ENCODE results near the gene TARBP2.

TARBP2 gene

GRCh38 chr12:53513712-53514410 lies 12.8 kb downstream of the TARBP2 start:
- TF ChIP-seq, protein P1, sequence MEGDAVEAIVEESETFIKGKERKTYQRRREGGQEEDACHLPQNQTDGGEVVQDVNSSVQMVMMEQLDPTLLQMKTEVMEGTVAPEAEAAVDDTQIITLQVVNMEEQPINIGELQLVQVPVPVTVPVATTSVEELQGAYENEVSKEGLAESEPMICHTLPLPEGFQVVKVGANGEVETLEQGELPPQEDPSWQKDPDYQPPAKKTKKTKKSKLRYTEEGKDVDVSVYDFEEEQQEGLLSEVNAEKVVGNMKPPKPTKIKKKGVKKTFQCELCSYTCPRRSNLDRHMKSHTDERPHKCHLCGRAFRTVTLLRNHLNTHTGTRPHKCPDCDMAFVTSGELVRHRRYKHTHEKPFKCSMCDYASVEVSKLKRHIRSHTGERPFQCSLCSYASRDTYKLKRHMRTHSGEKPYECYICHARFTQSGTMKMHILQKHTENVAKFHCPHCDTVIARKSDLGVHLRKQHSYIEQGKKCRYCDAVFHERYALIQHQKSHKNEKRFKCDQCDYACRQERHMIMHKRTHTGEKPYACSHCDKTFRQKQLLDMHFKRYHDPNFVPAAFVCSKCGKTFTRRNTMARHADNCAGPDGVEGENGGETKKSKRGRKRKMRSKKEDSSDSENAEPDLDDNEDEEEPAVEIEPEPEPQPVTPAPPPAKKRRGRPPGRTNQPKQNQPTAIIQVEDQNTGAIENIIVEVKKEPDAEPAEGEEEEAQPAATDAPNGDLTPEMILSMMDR (conservative IDR thresholded peaks at IDR 0.05): no peak
- H3K27ac ChIP-seq: no peak overlapping the region

DNA sequence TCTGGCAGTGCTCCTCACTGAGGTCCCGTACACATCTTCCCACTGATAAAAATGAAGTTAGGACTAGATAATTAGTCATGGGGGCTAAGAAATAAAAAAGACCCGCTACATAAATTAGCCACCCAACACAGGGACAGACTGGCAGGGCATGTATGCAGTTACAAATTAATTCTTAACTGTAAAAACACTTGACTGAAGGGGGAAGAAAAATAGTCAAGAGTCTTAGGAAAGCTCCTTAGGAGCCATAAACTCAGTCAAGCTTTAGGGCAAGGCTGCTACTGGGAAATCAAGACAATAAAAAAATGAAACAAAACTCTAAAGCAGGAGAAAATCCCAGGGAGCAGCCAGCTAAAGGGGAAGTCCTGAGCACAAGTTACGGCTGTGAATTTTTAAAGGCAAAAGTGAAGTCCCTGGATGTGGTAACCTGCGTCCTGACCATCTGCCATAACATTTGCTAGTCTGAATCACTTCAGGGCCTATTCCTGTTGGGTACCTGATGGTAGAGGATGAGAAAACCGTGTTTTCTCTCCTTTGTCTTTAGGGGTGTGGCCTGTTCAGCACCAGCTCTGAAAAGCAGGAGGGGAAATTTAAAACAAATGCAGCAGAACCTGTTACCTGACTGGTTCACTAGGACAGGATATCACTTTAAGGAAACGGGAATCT lies 13.7 kb downstream of the TARBP2 start:
- H3K27ac ChIP-seq: no peak overlapping the region
- TF ChIP-seq, protein P1 (conservative IDR thresholded peaks at IDR 0.05): no peak

DNA sequence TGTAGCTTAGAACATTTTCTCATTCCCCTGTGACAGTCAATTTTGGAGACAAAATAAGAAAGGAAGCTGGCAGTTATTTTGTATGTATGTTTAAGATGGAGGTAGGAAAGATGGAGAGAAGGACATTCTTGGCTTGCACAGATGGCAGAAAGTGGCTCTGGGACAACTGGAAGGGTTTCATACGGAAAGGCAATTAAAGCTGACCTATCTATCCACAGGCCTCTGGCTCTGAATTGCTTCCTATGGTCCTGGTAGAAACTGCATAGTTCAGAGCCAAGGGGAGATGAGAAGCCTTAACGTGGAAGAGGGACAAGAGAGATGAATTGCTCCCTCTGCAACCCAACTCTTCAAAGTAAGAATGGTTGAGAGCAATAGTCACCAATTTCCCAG lies 14.2 kb downstream of the TARBP2 start:
- TF ChIP-seq, protein P1 (conservative IDR thresholded peaks at IDR 0.05): no peak
- H3K27ac ChIP-seq: no peak overlapping the region

DNA sequence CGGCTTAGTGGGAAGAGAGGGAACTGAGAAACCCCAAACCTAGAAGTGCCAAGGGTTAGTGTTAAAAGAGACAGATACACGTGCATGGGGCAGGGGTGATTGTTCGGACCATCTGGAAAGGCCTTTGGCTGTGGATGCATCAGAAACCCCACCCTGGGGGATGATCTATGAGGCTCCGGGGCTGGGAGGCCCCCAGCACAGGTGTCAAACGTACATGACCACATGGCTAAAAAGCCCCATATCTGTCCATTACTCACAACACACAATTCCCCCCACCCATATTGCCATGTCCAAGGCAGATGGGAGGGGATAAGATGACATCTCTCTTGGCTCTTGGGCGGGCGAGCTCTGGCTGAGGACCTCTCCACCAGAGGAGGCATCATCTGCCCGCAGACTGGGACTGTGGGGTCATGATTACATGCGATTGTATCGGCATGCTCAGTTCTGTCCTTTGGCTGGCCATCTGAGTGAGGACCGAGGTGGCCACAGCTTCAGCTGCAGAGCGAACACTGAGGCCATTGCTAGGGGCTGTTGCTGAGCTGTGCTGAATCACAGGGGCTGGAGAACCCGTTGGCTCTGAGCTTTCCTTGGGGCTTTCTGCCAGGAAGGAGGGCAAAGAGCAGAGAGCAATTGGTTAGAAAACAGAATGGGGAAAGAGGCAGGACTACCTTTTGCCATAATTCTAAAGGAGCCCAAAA lies 15.8 kb downstream of the TARBP2 start:
- TF ChIP-seq, protein P1 (conservative IDR thresholded peaks at IDR 0.05): no peak
- H3K27ac ChIP-seq: no peak overlapping the region

- no peak overlapping the region for H3K27ac ChIP-seq
- TF ChIP-seq, protein P1 (conservative IDR thresholded peaks at IDR 0.05): no peak
Measured at GRCh38 chr12:53518381-53518780, 17.3 kb downstream of the TARBP2 start.

DNA sequence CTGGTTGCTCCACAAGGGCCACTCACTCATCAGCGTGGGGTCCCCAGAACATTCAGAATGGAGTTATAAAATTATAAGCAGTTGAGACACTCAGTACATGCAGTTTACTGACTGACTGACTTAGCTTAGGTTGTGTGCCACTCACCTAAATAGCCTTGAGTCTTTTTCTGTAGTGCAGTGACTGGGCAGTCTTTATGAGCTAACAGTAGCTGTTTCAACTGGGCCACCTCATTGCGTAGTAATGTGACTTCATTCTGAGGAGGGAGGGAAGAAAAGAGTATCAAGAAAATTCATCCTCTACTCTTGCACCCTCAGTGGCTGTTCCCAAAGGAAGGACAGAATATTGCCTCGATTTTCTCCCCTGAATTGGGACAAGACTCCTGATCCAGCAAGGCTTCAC lies 22.0 kb downstream of the TARBP2 start:
- TF ChIP-seq, protein P1 (conservative IDR thresholded peaks at IDR 0.05): no peak
- no peak overlapping the region for H3K27ac ChIP-seq

DNA sequence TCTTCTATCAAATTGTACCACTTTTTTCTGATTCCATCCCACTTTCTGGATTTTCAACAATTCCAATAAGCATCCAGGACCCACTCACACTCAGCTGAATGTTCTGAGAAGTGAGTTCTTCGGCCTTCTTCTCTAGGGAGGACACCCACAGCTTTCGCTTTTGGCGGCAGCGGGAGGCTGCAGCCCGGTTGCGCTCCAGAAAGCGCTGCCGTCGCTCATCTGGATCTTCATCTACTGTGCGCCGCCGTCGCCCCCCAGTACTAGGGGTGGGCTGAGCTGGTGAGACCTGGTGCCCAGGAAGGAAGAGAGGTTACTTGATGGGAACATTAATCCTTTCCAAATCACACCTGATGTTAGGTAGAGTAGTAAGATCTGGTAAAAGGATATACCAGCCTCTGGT lies 23.4 kb downstream of the TARBP2 start:
- TF ChIP-seq, protein P1 (conservative IDR thresholded peaks at IDR 0.05): no peak
- H3K27ac ChIP-seq: no peak overlapping the region

Data from VCaP (cell line).